Fibroblast of lung (primary cell): ENCODE results near the gene IL1RN. TPM values are rescaled to one million over a fixed set of nuclear protein-coding genes. Genes with fewer than 3 reads are reported as not detected.

Experiments used
- DNase-seq, 2 donors: peaks; one replicate each; pipeline versions ENCODE4 v3.0.0 to v3.0.0-alpha.2; 2010; ENCODE audit warnings: low read depth in 2 of 2
- H2AFZ ChIP-seq: 2 replicates; pipeline ENCODE4 v1.5.1; 2012; ENCODE audit warnings: low read length, control low read depth, inconsistent platforms
- H3K27ac ChIP-seq: 2 replicates; pipeline ENCODE4 v1.5.1; 2011; ENCODE audit warnings: low read length, control low read depth; ENCODE audit not compliant: insufficient read depth
- H3K27me3 ChIP-seq: 2 replicates; pipeline ENCODE4 v1.5.1; 2011; ENCODE audit warnings: mild to moderate bottlenecking, low read length; ENCODE audit not compliant: control insufficient read depth, insufficient read depth
- H3K36me3 ChIP-seq: 2 replicates; pipeline ENCODE4 v1.5.1; 2011; ENCODE audit warnings: low read length; ENCODE audit not compliant: control insufficient read depth, insufficient read depth
- H3K4me1 ChIP-seq: 2 replicates; pipeline ENCODE4 v1.5.1; 2011; ENCODE audit warnings: low read length; ENCODE audit not compliant: control insufficient read depth, insufficient read depth; ENCODE audit errors: extremely low read depth
- H3K4me2 ChIP-seq: 2 replicates; pipeline ENCODE4 v1.5.1; 2011; ENCODE audit warnings: low read length, control low read depth; ENCODE audit not compliant: insufficient read depth; ENCODE audit errors: extremely low read depth
- H3K4me3 ChIP-seq, 4 experiments: fragments of 200-600 bp in 1 of 4; sonication (generic) in 1 of 4; replicated peaks in 1 of 4; 2 replicates each; pipeline ENCODE4 v1.5.1; 2011 to 2016; ENCODE audit warnings: low read length in 4 of 4, low read depth in 3 of 4, mild to moderate bottlenecking in 3 of 4, control low read depth in 2 of 4, inconsistent platforms in 1 of 4, mixed read lengths in 1 of 4; ENCODE audit not compliant: insufficient read depth in 1 of 4; ENCODE audit errors: control extremely low read depth in 1 of 4
- H3K79me2 ChIP-seq: 2 replicates; pipeline ENCODE4 v1.5.1; 2012; ENCODE audit warnings: mild to moderate bottlenecking, low read length, inconsistent platforms; ENCODE audit not compliant: control insufficient read depth, insufficient read depth
- H3K9ac ChIP-seq: 2 replicates; pipeline ENCODE4 v1.5.1; 2011; ENCODE audit warnings: mild to moderate bottlenecking, low read length, control low read depth; ENCODE audit not compliant: insufficient read depth
- H3K9me3 ChIP-seq: 2 replicates; pipeline ENCODE4 v1.5.1; 2012; ENCODE audit warnings: low read depth, low read length; ENCODE audit not compliant: control insufficient read depth, insufficient read depth
- H4K20me1 ChIP-seq: 2 replicates; pipeline ENCODE4 v1.5.1; 2011; ENCODE audit warnings: low read length; ENCODE audit not compliant: control insufficient read depth, insufficient read depth; ENCODE audit errors: extremely low read depth
- CTCF ChIP-seq, 2 donors: IDR thresholded peaks in 1 of 2; conservative IDR thresholded peaks in 1 of 2; 1 replicate in 1 of 2; 2 replicates in 1 of 2; pipeline ENCODE4 v1.5.1; 2011 to 2012; ENCODE audit warnings: low read length in 2 of 2, control low read depth in 1 of 2, inconsistent platforms in 1 of 2, low read depth in 1 of 2, mild to moderate bottlenecking in 1 of 2
- EZH2 ChIP-seq: IDR thresholded peaks from 2 replicates; pipeline ENCODE4 v1.5.1; 2012; ENCODE audit warnings: low read length, control low read depth, mild to moderate bottlenecking; ENCODE audit errors: missing control alignments
- polyA plus RNA-seq, 2 donors: library from polyadenylated mRNA; depleted of rRNA in 1 of 2; stranded (reverse) in 1 of 2; unstranded in 1 of 2; fragments of >200 nt; gene quantifications; 2 replicates each; pipeline ENCODE4 v1.2.1, GENCODE V29; 2011 to 2012; ENCODE audit warnings: missing spikeins in 1 of 2
- total RNA-seq: library from RNA; depleted of rRNA; stranded (reverse); fragments of >200 nt; gene quantifications from 2 replicates; pipeline ENCODE4 v1.2.1, GENCODE V29; 2014

The IL1RN gene
- total and polyA plus RNA-seq, 2 donors (not counting 1 experiment from before 2014, with no cell fraction given), result 0.06 TPM; not detected in 1

DNA sequence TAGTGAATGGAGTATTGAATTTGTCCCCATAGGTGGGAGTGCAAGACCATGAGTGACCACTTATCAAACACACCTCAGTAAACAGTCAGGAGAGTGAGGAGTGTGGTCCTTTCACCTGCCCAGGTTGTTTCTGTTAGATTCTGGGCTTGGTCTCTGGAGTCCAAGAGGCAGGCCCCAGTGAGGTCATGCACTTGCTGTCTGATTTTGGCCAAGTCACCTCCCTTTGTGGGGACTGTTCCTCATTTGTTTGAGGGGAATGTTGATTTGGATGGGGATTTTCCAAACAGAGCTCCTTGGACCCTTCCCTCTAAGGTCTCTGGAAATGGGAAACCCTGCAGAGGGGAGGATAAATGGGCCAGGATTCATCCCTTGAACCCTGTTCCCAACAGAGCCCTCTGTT, 7.3 kb downstream of the IL1RN start:
- H3K4me3 ChIP-seq, result no peak overlapping the region
- H3K79me2 ChIP-seq, result no peaks in the 10 kb centered on the region
- H2AFZ ChIP-seq, result no peak overlapping the region
- H4K20me1 ChIP-seq, result no peaks in the 10 kb centered on the region
- TF ChIP-seq EZH2 (no peak), CTCF (conservative IDR thresholded peaks at IDR 0.05 in 1 of 2, IDR thresholded peaks at IDR 0.05 in 1 of 2; ENCODE audit: low read depth in 1 of 2, low read length in 2 of 2) (no peak)
- no peak for DNase-seq
- no peaks in the 10 kb centered on the region for H3K4me1 ChIP-seq
- no peaks in the 10 kb centered on the region for H3K9me3 ChIP-seq
- H3K36me3 ChIP-seq, result no peaks in the 10 kb centered on the region
- H3K9ac ChIP-seq, result no peak overlapping the region
- no peak overlapping the region for H3K27ac ChIP-seq
- no peak overlapping the region for H3K4me2 ChIP-seq
- peaks cover 5% of the 10 kb centered on the region for H3K27me3 ChIP-seq

GRCh38 chr2:113135317-113135716, 7.9 kb downstream of the IL1RN start:
- H4K20me1 ChIP-seq, result no peaks in the 10 kb centered on the region
- H3K27me3 ChIP-seq, result peaks cover 5% of the 10 kb centered on the region
- no peak for DNase-seq
- no peak overlapping the region for H3K4me2 ChIP-seq
- H3K79me2 ChIP-seq, result no peaks in the 10 kb centered on the region
- no peak overlapping the region for H3K4me3 ChIP-seq
- no peaks in the 10 kb centered on the region for H3K36me3 ChIP-seq
- TF ChIP-seq EZH2 (no peak), CTCF (conservative IDR thresholded peaks at IDR 0.05 in 1 of 2, IDR thresholded peaks at IDR 0.05 in 1 of 2; ENCODE audit: low read depth in 1 of 2, low read length in 2 of 2) (no peak)
- H3K9me3 ChIP-seq, result no peaks in the 10 kb centered on the region
- H3K27ac ChIP-seq, result no peak overlapping the region
- H2AFZ ChIP-seq, result no peak overlapping the region
- no peak overlapping the region for H3K9ac ChIP-seq
- H3K4me1 ChIP-seq, result no peaks in the 10 kb centered on the region

- Histone ChIP-seq H3K9me3 (no peaks in the 10 kb centered on the region), H3K4me3 (no peak overlapping the region), H3K27ac (no peak overlapping the region), H3K9ac (no peak overlapping the region), H3K36me3 (no peaks in the 10 kb centered on the region), H3K27me3 (peaks cover 5% of the 10 kb centered on the region), H3K4me1 (no peaks in the 10 kb centered on the region), H2AFZ (no peak overlapping the region), H4K20me1 (no peaks in the 10 kb centered on the region), H3K4me2 (no peak overlapping the region), H3K79me2 (no peaks in the 10 kb centered on the region)
- peak in 1 of 2 donors; percentile 65 for DNase-seq
- TF ChIP-seq CTCF (conservative IDR thresholded peaks at IDR 0.05 in 1 of 2, IDR thresholded peaks at IDR 0.05 in 1 of 2; ENCODE audit: low read depth in 1 of 2, low read length in 2 of 2) (peak; percentile 66), EZH2 (no peak)
Measured at GRCh38 chr2:113136828-113137775, 9.7 kb downstream of the IL1RN start.
